ENCODE results near the gene SLC6A12.

DNA sequence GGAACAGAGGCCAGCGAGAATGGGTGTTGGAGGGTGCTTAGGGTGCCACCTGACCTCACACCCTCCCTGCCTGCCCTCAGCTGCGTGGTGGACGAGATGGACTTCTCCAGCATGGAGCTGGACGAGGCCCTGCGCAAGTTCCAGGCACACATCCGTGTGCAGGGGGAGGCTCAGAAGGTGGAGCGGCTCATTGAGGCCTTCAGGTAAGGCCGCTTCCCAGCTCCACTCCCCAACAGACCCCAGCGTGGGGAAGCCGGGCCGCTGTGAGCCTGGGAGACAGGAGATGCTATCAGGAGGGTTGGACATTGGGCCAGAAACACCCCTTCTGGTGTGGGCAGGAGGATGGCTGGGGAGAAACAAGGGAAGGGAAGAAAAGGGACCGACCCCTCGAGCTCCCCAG lies 57.0 kb downstream of the SLC6A12 start:
- TF ChIP-seq MXI1 (conservative IDR thresholded peaks at IDR 0.05; ENCODE audit: poor library complexity, severe bottlenecking), result no peak
- TF ChIP-seq TAF1 (IDR thresholded peaks at IDR 0.05; ENCODE audit: low read depth), result no peak
- TF ChIP-seq, protein P1, sequence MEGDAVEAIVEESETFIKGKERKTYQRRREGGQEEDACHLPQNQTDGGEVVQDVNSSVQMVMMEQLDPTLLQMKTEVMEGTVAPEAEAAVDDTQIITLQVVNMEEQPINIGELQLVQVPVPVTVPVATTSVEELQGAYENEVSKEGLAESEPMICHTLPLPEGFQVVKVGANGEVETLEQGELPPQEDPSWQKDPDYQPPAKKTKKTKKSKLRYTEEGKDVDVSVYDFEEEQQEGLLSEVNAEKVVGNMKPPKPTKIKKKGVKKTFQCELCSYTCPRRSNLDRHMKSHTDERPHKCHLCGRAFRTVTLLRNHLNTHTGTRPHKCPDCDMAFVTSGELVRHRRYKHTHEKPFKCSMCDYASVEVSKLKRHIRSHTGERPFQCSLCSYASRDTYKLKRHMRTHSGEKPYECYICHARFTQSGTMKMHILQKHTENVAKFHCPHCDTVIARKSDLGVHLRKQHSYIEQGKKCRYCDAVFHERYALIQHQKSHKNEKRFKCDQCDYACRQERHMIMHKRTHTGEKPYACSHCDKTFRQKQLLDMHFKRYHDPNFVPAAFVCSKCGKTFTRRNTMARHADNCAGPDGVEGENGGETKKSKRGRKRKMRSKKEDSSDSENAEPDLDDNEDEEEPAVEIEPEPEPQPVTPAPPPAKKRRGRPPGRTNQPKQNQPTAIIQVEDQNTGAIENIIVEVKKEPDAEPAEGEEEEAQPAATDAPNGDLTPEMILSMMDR (IDR thresholded peaks at IDR 0.05; ENCODE audit: poor library complexity, severe bottlenecking), result no peak
- no peak for TF ChIP-seq EP300 (conservative IDR thresholded peaks at IDR 0.05; ENCODE audit: poor library complexity, severe bottlenecking)
- TF ChIP-seq SMC3 (conservative IDR thresholded peaks at IDR 0.05; ENCODE audit: poor library complexity), result no peak
- TF ChIP-seq POLR2AphosphoS5 (IDR thresholded peaks at IDR 0.05), result no peak
- TF ChIP-seq, protein P2, sequence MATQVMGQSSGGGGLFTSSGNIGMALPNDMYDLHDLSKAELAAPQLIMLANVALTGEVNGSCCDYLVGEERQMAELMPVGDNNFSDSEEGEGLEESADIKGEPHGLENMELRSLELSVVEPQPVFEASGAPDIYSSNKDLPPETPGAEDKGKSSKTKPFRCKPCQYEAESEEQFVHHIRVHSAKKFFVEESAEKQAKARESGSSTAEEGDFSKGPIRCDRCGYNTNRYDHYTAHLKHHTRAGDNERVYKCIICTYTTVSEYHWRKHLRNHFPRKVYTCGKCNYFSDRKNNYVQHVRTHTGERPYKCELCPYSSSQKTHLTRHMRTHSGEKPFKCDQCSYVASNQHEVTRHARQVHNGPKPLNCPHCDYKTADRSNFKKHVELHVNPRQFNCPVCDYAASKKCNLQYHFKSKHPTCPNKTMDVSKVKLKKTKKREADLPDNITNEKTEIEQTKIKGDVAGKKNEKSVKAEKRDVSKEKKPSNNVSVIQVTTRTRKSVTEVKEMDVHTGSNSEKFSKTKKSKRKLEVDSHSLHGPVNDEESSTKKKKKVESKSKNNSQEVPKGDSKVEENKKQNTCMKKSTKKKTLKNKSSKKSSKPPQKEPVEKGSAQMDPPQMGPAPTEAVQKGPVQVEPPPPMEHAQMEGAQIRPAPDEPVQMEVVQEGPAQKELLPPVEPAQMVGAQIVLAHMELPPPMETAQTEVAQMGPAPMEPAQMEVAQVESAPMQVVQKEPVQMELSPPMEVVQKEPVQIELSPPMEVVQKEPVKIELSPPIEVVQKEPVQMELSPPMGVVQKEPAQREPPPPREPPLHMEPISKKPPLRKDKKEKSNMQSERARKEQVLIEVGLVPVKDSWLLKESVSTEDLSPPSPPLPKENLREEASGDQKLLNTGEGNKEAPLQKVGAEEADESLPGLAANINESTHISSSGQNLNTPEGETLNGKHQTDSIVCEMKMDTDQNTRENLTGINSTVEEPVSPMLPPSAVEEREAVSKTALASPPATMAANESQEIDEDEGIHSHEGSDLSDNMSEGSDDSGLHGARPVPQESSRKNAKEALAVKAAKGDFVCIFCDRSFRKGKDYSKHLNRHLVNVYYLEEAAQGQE (IDR thresholded peaks at IDR 0.05; ENCODE audit: borderline replicate concordance), result no peak
